Raji (cell line): Measurements from ENCODE around the gene GNL3.

Source experiments
- POLR2A ChIP-seq: IDR thresholded peaks from 2 replicates; pipeline ENCODE4 v1.6.1; 2011; ENCODE audit warnings: low read depth, low read length, control low read depth; ENCODE audit not compliant: insufficient read depth

The GNL3 gene

DNA sequence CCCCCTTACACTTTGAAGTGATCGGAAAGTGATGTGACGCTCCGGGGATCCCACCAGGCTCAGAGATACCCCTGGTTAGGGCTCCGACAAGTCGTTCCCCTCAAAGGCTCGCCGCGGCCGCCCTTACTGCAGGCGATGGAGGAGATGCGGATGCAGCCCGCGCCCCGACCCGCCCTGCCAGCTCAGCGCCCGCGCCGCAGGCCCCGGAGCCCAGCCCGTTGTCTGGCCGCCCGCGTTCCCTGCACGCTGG lies 19.5 kb downstream of the GNL3 start:
- TF ChIP-seq POLR2A, result no peak

DNA sequence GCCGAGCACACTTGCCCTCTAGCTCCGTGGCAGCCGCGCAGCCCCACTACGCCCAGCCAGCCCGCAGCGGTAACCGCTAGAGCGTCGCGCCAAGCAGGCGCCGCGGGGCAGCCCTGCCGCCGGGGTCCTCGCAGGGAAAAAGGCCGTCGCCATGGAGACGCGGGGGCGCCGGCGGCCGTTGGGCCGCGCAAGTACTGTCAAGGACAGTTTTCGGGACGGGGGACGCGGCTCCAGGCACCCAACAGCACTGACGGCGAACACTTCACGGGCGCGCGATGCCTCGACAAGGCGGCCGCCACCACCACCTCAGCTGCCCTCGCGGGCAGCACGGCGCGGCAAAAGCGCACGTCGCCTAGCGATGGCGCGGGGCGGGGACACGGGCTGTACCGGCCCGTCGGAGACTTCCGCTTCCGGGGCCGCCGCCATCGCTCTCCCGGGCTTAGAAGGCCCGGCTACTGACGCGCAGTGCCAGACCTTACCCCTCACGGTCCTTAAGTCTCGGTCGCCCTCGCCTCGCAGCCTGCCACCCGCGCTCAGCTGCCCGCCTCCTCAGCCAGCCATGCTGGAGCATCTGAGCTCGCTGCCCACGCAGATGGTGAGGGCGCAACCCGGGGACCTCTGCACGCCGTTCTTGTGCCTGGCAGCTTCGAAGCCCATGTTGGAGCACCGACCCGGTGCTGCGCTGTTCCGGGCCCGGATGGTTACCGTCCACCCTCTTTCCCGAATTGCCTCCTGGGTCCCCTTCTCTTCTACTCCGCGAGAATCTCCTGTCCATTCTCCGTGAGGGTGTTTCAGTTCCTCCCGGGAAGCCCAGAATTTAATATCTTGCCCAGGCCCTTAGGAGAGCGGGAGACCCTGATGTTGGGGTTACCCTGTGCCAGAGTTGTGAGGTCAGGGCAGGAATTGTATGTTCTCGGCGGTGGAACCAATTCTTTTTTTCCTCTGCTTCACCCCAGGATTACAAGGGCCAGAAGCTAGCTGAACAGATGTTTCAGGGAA lies 20.2 kb downstream of the GNL3 start, which contains the start of the genes GLT8D1 and SPCS1:
Gene GLT8D1 (minus strand): TSS at position 104 of the 999 bp plus-strand sequence. CDS start 5,331 bp downstream, outside the sequence.
Gene SPCS1 (plus strand): TSS at position 419 of the 999 bp plus-strand sequence. CDS start 141 bp downstream, at position 560.
- peak; percentile 94 for TF ChIP-seq POLR2A

DNA sequence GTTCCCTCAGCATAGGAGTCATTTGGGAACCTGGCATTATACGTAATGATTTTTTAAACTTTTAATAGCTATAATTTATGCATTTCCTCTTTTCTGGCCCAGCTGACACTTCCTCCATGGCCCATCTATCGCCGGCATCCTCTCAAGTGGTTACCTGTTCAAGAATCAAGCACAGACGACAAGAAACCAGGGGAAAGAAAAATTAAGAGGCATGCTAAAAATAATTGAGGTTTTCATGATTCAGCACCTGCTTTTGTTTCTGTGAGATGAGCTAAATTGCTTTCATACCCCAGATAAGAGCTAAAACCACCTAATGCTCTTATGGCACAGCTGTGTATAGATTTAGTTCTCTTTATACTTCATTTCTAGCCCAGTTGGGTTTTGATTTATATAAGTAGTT lies 21.8 kb downstream of the GNL3 start:
- no peak for TF ChIP-seq POLR2A

DNA sequence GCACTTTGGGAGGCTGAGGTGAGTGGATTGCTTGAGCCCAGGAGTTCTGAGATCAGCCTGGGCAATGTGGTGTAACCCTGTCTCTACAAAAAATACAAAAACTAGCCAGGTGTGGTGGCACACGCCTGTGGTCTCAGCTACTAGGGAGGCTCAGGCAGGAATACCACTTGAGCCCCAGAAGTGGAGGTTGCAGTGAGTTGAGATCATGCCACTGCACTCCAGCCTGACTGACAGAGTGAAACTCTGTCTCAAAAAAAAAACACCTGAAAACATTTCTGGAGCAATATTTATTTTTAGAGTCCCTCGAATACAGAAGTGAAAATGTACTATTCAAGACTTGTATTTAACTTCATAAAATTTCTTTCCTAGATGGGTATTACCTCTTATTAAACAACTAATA lies 24.7 kb downstream of the GNL3 start:
- TF ChIP-seq POLR2A, result no peak

DNA sequence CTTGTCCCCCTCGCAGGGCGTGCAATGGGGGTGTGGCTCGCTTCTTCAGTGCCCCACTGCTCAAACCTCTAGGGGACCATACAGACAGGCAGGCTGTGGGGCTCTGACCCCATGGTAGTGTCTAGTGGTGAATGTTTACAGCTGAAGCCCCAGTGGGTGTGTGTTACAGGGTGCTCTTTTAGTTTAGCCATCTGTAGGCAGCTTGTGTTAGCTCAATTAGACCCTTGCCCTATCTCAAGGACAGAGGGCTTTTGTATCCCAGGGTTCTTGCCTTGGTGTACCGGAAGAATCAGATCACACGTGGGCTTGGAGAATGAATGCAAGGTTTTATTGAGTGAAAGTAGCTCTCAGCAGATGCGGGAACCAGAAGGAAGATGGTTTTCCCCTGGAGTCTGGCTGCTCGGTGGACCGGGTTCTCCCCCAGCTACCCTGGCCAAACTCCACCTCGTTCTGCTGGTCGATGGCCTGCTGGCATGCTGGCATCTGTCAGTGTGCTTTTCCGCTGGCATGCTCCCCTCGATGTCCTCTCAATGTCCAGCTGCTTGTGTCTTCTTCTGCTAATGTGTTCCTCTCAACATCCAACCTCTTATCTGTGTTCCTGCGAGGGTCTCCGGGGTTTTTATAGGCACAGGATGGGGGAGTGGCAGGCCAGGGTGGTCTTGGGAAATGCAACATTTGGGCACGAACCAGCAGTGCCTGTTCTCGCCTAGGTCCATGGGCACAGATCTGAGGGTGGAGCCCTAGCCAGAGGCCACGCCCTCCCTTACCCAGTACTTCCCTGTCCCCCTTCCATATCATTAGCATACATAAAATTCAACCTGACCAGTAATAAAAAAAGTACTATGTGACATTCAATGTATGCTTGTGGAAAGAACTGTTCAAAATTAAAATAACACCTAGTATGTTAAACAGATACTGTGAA lies 26.7 kb downstream of the GNL3 start:
- no peak for TF ChIP-seq POLR2A

DNA sequence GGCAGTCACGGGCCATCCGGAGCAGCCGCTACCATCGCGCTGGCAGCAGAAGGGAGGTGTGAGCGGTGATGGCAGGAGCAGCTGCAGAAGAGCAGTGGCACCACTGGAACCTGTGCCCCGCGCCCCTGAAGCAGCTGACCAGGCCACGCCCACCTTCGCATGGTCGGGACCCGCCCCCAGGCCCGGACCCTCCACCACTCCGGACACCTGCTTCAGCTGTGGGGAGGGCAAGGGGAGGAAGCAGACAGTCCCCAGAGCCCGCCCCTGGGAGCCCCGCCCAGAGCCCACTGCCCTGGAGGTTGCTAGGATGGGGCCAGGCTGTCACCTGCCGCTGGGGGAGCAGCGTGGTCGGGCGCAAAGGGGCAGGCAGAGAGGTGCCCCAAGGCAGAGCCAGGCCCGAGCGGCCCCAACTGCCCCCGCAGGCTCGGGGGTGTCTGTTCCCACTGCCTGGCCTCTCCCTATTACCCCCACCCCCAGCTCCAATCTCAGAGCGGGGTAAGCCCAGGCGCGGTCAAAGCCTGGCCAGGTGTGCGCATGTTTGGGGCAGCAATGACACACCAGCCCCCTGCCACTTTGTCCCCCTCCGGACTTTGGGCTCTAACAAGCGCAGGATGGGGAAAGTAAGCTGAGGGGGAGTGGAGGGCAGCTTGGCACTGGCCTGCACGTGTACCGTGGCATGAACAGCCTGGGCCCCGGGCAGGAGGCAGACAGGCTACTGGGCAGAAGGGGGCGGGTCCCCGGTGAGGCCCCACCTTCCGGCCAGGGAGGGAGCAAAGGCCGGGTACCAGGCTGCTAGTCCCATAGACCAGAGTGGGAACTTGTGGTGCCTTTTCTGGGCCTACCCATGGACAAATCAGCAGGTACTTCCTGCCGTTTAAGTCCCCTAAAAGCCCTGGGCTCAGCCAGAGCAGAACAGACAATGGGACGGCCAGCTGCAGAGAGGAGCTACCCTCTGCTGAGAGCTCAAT lies 28.8 kb downstream of the GNL3 start:
- no peak for TF ChIP-seq POLR2A

DNA sequence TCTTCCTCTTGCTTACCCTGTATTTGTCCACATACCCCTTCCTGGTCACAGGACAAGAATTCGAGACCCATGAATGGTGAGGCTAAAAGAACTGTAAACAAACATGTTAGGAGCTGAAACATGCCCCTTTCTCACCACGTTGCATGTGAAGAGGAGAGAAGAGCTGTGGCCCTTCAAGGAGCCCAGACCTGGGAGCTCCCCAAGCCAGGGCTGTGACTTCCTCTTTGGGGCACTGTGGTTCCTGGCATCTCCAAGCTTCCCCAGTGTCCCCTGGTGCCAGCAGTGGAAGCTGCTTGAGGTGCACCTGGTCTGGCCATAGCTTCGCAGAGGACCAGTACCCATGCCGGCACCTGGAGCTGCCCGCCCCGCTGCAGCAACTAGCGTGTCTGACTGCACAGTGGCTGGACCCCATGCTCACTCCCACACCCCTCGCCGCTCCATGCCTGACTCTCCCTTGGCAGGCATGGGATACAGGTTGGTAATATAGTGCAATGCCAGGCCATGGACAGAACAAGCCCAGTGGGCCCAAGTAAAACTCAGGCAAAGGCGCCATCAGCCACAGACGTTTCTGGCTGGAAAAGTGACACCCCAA lies 30.0 kb downstream of the GNL3 start:
- TF ChIP-seq POLR2A, result no peak

DNA sequence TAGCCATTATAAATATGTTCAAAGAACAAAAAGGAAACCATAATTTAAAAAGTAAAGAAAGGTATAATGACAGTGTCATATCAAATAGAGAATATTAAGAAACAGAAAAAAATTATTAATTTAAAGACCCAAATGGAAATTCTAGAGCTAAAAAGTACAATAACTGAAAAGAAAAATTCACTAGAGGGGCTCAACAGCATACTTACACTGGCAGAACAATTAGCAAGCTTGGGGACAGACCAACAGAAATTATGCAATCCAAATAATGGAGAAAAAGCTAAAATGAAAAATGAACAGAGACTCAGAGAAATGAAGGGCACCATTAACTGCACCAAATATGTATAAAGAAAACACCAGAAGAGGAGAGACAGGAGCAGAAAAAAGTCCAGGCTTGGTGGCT lies 33.8 kb downstream of the GNL3 start:
- TF ChIP-seq POLR2A, result no peak

DNA sequence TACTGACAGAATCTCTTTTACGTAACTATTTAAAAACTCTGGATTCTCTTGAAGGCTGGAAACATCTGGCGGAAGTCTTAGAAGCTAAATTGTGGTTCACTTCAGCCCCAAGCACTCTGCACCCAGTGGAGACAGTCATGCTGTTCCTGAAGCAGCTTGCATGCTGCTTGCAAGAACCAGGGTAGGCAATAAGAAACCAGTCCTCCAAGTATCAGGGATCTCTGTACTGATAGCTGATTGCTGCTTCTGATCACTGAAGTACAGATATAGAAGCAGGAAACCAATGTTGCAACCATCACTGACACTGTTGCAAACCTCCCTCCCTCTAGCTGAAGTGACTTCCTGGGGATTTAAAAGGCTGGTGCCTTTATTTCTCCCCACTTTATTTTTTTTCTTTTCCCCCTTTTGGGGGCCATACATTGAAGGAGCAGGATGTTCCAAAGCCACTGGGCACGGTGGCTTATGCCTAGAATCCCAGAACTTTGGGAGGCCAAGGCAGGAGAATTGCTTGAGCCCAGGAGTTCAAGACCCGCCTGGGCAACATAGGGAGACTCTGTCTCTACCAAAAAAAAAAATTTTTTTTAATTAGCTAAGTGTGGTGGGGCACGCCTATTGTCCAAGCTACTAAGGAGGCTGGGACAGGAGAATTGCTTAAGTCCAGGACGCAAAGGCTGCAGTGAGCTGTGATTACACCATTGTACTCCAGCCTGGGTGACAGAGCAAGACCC lies 35.3 kb downstream of the GNL3 start:
- TF ChIP-seq POLR2A, result no peak

DNA sequence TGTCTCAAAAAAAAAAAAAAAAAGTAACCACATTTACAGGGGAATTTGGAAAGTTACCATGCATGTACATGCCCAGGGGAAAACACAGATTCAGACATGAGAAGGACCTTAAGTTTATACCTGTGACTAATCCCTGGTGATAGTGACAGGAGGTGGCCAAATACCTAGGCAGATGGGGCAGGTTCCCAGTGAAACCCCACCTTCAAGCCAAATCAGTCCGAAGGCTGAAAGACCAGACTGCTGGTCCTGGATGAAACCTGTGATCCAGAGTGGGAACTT lies 35.8 kb downstream of the GNL3 start:
- TF ChIP-seq POLR2A, result no peak

DNA sequence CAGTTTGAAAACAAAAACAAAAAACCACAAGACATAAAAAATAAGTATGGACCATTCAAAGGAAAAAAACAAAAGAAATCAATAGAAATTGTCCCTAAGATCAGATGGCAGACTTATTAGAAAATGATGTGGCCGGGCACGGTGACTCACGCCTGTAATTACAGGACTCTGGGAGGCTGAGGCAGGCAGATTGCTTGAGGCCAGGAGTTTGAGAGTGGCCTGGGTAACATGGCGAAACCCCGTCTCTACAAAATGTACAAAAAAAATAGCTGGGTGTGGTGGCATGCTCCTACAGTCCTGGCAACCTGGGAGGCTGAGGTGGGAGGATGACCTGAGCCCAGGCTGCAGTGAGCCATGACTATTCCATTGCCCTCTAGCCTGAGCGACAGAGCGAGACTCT lies 36.7 kb downstream of the GNL3 start:
- TF ChIP-seq POLR2A, result no peak

DNA sequence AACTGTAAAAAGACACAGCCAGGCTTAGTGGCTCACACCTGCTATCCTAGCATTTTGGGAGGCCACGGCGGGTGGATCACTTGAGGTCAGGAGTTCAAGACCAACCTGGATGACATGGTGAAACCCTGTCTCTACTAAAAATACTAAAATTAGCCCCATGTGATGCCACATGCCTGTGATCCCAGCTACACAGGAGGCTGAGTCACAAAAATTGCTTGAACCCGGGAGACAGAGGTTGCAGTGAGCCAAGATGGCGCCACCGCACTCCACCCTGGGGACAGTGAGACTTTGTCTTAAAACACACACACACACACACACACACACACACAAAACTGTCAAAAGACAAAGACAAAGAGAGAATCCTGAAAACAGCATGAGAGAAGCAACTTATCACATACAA lies 38.1 kb downstream of the GNL3 start:
- no peak for TF ChIP-seq POLR2A

DNA sequence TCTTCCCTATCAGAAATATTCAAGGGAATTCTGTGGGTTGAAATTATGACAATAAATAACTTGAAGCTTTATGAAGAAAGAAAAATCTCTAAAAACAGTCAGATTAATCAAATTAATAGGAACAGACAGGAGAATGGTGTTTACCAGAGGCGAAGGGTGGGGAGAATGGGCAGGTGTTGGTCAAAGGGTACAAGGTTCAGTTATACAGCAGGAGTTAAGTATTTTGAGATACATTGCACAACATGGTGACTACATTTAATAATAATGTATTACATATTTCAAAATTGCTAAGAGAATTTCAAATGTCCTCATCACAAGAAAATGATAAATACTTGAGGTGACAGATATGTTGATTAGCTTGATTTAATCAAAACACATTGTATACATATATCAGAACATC lies 38.7 kb downstream of the GNL3 start:
- no peak for TF ChIP-seq POLR2A

DNA sequence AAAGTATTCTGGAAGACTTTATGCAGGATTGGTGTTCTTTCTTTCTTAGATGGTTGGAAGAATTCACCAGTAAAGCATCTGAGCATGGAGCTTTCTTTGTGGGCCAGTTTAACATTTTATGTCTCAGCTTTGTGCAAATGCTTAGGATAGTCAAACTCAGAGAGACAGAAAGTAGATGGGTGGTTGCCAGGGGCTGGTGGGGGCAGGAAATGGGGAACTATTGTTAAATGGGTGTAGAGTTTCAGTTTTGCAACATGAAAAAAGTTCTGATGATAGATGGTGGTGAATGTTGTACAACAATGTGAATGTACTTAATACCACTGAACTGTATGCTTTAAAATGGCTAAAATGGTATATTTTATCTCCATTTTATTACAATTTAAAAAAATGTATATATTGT lies 44.8 kb downstream of the GNL3 start:
- no peak for TF ChIP-seq POLR2A

DNA sequence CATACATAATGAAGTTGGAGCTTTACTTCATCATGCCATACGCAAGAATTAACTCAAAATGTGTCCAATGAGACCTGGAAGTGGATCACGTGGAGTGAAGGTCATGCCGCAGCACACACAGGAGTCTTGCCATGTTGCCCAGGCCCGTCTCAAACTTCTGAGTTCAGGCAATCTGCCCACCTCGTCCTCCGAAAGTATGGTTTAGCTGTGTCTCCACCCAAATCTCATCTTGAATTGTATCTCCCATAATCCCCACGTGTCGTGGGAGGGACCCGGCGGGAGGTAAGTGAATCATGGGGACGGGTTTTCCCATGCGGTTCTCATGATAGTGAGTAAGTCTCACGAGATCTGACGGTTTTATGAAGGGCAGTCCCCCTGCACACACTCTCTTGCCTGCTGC lies 45.8 kb downstream of the GNL3 start:
- TF ChIP-seq POLR2A, result no peak
